HepG2 (cell line): ENCODE data around the gene ZNF511. TPM values are rescaled to one million over a fixed set of nuclear protein-coding genes. Genes with fewer than 3 reads are reported as not detected.

Experiments used
- ATAC-seq: fragments of 200-7000 bp; cut with Tn5 transposase; 3 replicates; pipeline ENCODE4 v1.9.1; 2020; ENCODE audit warnings: mild to moderate bottlenecking, moderate library complexity
- BruUV-seq: library from RNA; stranded (reverse); fragments of 400-500 nt; replicated peaks from 2 replicates; lab custom pipeline; 2021; lab: Mats Ljungman, UMichigan
- CTCF ChIA-PET: fragments of 300-600 bp; formaldehyde crosslinking; extraction: SDS; loops from one replicate; lab custom pipeline; 2021; ENCODE audit warnings: low total read pairs, inconsistent platforms, low intra/inter-chr PET ratio; lab: Yijun Ruan, JAX
- POLR2A ChIA-PET: fragments of 350-600 bp; sonication (Branson Sonifier 250); formaldehyde crosslinking; loops from one replicate; lab custom pipeline; 2020; ENCODE audit warnings: antibody characterized with exemption, inconsistent platforms; lab: Yijun Ruan, JAX
- DNase-seq: peaks from one replicate; pipeline ENCODE4 v3.0.0-alpha.2; 2015; ENCODE audit warnings: low spot score
- FAIRE-seq: peaks from 3 replicates; lab custom pipeline; 2011; peaks lifted over from hg19 to GRCh38; lab: Jason Lieb, UNC
- H2AFZ ChIP-seq: one replicate; pipeline ENCODE4 v1.6.1; 2011; ENCODE audit warnings: low read length, inconsistent platforms
- H3K27ac ChIP-seq: fragments of 300-600 bp; 3 replicates; pipeline ENCODE4 v1.8.0; 2011; ENCODE audit warnings: mixed run types, mild to moderate bottlenecking, mixed read lengths, low read length, inconsistent platforms; ENCODE audit not compliant: insufficient read depth; ENCODE audit errors: extremely low read length
- H3K27me3 ChIP-seq, 2 experiments: fragments of 200-600 bp in 1 of 2; 2 replicates in 1 of 2; 3 replicates in 1 of 2; pipeline versions ENCODE4 v1.6.0 to v1.8.0; 2011; ENCODE audit warnings: low read length in 2 of 2, mild to moderate bottlenecking in 2 of 2, moderate library complexity in 2 of 2, inconsistent platforms in 1 of 2; ENCODE audit not compliant: insufficient read depth in 2 of 2, control insufficient read depth in 1 of 2
- H3K36me3 ChIP-seq, 2 experiments: fragments of 200-600 bp in 1 of 2; replicated peaks in 1 of 2; 2 replicates in 1 of 2; 3 replicates in 1 of 2; pipeline versions ENCODE4 v1.5.1 to v1.8.0; 2011; ENCODE audit warnings: low read length in 2 of 2, inconsistent platforms in 1 of 2; ENCODE audit not compliant: insufficient read depth in 2 of 2, control insufficient read depth in 1 of 2
- H3K4me1 ChIP-seq: 2 replicates; pipeline ENCODE4 v1.5.1; 2012; ENCODE audit warnings: low read length, inconsistent platforms; ENCODE audit not compliant: insufficient read depth
- H3K4me2 ChIP-seq: 2 replicates; pipeline ENCODE4 v1.6.0; 2011; ENCODE audit warnings: low read depth, low read length, inconsistent platforms
- H3K4me3 ChIP-seq, 3 experiments: fragments of 200-600 bp in 1 of 3; sonication (generic), shearing (Covaris generic) in 1 of 3; replicated peaks in 1 of 3; 2 replicates each; pipeline ENCODE4 v1.5.1; 2011 to 2016; ENCODE audit warnings: low read length in 3 of 3, inconsistent platforms in 2 of 3, low read depth in 2 of 3, mild to moderate bottlenecking in 2 of 3, control low read depth in 1 of 3, mixed read lengths in 1 of 3; ENCODE audit not compliant: insufficient read depth in 1 of 3
- H3K79me2 ChIP-seq: one replicate; pipeline ENCODE4 v1.6.1; 2011; ENCODE audit warnings: low read length, inconsistent platforms; ENCODE audit not compliant: insufficient read depth
- H3K9ac ChIP-seq: 2 replicates; pipeline ENCODE4 v1.6.0; 2011; ENCODE audit warnings: mild to moderate bottlenecking, low read depth, low read length, inconsistent platforms; ENCODE audit not compliant: insufficient read depth
- H3K9me3 ChIP-seq: 2 replicates; pipeline ENCODE4 v1.5.1; 2012; ENCODE audit warnings: mild to moderate bottlenecking, low read length
- H4K20me1 ChIP-seq: 2 replicates; pipeline ENCODE4 v1.6.0; 2011; ENCODE audit warnings: inconsistent platforms, mild to moderate bottlenecking, low read length, moderate library complexity; ENCODE audit not compliant: insufficient read depth
- ATF7 ChIP-seq, 2 experiments: fragments of 450-650 bp in 1 of 2; sonication (generic) in 1 of 2; formaldehyde crosslinking in 1 of 2; IDR thresholded peaks; 2 replicates each; pipeline versions ENCODE4 v1.4.0 to v1.6.1; 2016 to 2020; ENCODE audit warnings: antibody characterized with exemption in 1 of 2, mild to moderate bottlenecking in 1 of 2, missing genetic modification reagents in 1 of 2
- CCDC6 ChIP-seq: sonication (generic); formaldehyde crosslinking; IDR thresholded peaks from 2 replicates; pipeline ENCODE4 v1.8.1; 2022; ENCODE audit warnings: mild to moderate bottlenecking, missing genetic modification reagents, moderate library complexity
- ETV6 ChIP-seq: sonication (generic); formaldehyde crosslinking; conservative IDR thresholded peaks from 2 replicates; pipeline ENCODE4 v1.4.0; 2020; ENCODE audit warnings: missing genetic modification reagents
- SAFB2 ChIP-seq: sonication (generic); formaldehyde crosslinking; IDR thresholded peaks from 2 replicates; pipeline ENCODE4 v1.5.1; 2020; ENCODE audit warnings: missing genetic modification reagents, low read depth, mild to moderate bottlenecking, borderline replicate concordance
- SSRP1 ChIP-seq: IDR thresholded peaks from 2 replicates; pipeline ENCODE4 v1.6.1; 2016; ENCODE audit warnings: control low read depth
- ZNF350 ChIP-seq: sonication (generic); formaldehyde crosslinking; IDR thresholded peaks from 2 replicates; pipeline ENCODE4 v1.4.0; 2020; ENCODE audit warnings: mild to moderate bottlenecking, low read depth, missing genetic modification reagents, borderline replicate concordance
- ZNF367 ChIP-seq: sonication (generic); formaldehyde crosslinking; IDR thresholded peaks from 2 replicates; pipeline ENCODE4 v1.4.0; 2020; ENCODE audit warnings: missing genetic modification reagents, borderline replicate concordance
- WGBS: methylation state at CpG from one replicate; pipeline ENCODE4 v1.1.6; 2017; ENCODE audit warnings: low lambda C conversion rate; 5-methylcytosine and 5-hydroxymethylcytosine counted together
- in situ Hi-C: cut with HindIII; loops from 2 replicates; pipeline ENCODE4 v1.10.0; 2017; ENCODE audit warnings: low pct_unique_long_range_greater_than_20kb; ENCODE audit not compliant: extremely low pct_ligation_motif_present
- intact Hi-C: fragments of 100-400 bp; cut with micrococcal nuclease; formaldehyde crosslinking; loops from one replicate; pipeline ENCODE4 v1.10.0; 2022; ENCODE audit not compliant: unreplicated experiment
- polyA plus RNA-seq, 8 experiments: library from polyadenylated mRNA; depleted of rRNA in 3 of 8; stranded (reverse) in 7 of 8; unstranded in 1 of 8; fragments of >200 nt; fragmentation: Illumina TruSeq in 4 of 8; extraction: Trizol in 4 of 8; gene quantifications; 2 replicates each; pipeline versions ENCODE4 v1.2.1 to v1.2.3, GENCODE V29; 2011 to 2016; ENCODE audit warnings: low read depth in 4 of 8, missing spikeins in 1 of 8, mixed read lengths in 1 of 8; ENCODE audit not compliant: insufficient read depth in 1 of 8
- total RNA-seq, 5 experiments: library from RNA; depleted of rRNA; stranded (reverse); fragments of >200 nt; fragmentation: Illumina TruSeq; extraction: Trizol; gene quantifications; 2 replicates each; pipeline ENCODE4 v1.2.3, GENCODE V29; 2016; ENCODE audit warnings: low read depth in 1 of 5
- TF ChIP-seq, protein P1 (sequence below): sonication (generic); formaldehyde crosslinking; IDR thresholded peaks from 2 replicates; pipeline ENCODE4 v1.4.0; 2020; ENCODE audit warnings: missing genetic modification reagents, mild to moderate bottlenecking, borderline replicate concordance

The ZNF511 gene
- total and polyA plus RNA-seq, 2 of the 13 experiments (the other 11 are each of a cell fraction or from before 2014, with no cell fraction given), result 35.6 to 66.4 TPM

DNA sequence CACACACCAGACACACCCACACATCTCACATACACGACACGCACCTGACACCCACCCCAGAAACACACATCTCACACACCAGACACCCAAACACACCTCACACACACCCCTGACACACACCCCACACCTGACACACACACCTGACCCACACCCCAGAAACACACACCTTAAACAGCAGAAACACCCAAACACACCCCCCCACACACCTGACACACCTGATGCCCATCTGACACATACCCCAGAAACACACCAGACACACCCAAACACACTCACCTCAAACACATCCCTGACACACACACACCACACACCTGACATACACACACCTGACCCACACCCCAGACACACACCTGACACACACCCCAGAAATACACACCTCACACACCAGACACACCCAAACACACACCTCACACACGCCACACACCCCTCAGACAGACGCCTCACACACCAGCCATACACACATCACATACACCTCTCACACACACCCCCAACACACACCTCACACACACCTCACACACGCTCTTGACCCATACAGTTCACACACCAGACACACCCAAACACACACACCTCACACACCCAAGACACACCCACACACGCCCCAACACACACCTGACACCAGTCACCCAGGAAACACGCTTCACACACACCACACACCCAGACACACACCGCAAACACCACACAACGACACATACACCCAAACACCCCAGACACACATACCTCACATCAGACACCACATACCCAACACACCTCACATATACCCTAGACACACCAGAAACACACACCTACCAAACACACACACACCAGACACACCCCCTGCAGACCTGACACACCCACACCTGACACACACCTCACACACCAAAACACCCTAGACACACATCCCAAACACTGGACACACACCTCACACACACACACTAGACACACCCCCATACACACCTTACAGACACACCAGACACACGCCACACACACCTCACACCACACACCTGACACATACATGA lies 29.7 kb downstream of the ZNF511 start:
- intact Hi-C loops, result no loop called here

More for the DNA sequence above, 29.7 kb downstream of the ZNF511 start:
- H3K4me3 ChIP-seq, result no peak overlapping the region
- peaks cover 30% of the 10 kb centered on the region for H3K4me1 ChIP-seq
- no peak overlapping the region for H3K4me2 ChIP-seq
- no peaks in the 10 kb centered on the region for H3K9me3 ChIP-seq
- no peak overlapping the region for H3K27ac ChIP-seq
- no peaks in the 10 kb centered on the region for H3K79me2 ChIP-seq
- H3K36me3 ChIP-seq, result no peaks in the 10 kb centered on the region
- in situ Hi-C loops, result no loop called here
- 61% methylated on average over 10 of the region's 10 CpGs for WGBS
- H2AFZ ChIP-seq, result no peak overlapping the region
- H3K27me3 ChIP-seq, result peaks cover 4 to 45% of the 10 kb centered on the region in 2 experiments; a peak in 4 of 5 replicates
- H3K9ac ChIP-seq, result no peak overlapping the region
- no TSS peak for BruUV-seq
- no peak for ATAC-seq
- TF ChIP-seq ZNF367 (CRISPR knock-in tag), result no peak
- TF ChIP-seq SAFB2 (CRISPR knock-in tag), result no peak
- TF ChIP-seq ZNF350 (CRISPR knock-in tag), result no peak
- TF ChIP-seq, protein P1, sequence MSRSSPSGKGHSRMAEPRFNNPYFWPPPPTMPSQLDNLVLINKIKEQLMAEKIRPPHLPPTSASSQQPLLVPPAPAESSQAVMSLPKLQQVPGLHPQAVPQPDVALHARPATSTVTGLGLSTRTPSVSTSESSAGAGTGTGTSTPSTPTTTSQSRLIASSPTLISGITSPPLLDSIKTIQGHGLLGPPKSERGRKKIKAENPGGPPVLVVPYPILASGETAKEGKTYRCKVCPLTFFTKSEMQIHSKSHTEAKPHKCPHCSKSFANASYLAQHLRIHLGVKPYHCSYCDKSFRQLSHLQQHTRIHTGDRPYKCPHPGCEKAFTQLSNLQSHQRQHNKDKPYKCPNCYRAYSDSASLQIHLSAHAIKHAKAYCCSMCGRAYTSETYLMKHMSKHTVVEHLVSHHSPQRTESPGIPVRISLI (CRISPR knock-in tag), result no peak
- no peak for TF ChIP-seq SSRP1 (CRISPR knock-in tag)
- no peak for TF ChIP-seq ATF7 (IDR thresholded peaks at IDR 0.05)
- no peak for TF ChIP-seq ATF7 (CRISPR knock-in tag; IDR thresholded peaks at IDR 0.05)
- no peak for TF ChIP-seq CCDC6 (CRISPR knock-in tag)
- TF ChIP-seq ETV6 (CRISPR knock-in tag), result no peak
- TF ChIP-seq, all 625 proteins: peak for 0
- CTCF ChIA-PET, result no interaction called here
- no peak for DNase-seq
- H4K20me1 ChIP-seq, result no peaks in the 10 kb centered on the region
- POLR2A ChIA-PET, result interaction anchor here (2.2 kb wide), 1 partner anchor 9 kb away, joined by 8 read pairs; the partner anchor contains the start of gene PRAP1
- no peak for FAIRE-seq
